NCI-H510A (cell line): ENCODE data around the gene IL32.
A peak's percentile ranks its signal among the peaks of the same experiment; 100 is the strongest.

Experiments used
- DNase-seq: peaks from one replicate; lab custom pipeline; 2025; lab: John Stamatoyannopoulos, UW

The IL32 gene, protein sequence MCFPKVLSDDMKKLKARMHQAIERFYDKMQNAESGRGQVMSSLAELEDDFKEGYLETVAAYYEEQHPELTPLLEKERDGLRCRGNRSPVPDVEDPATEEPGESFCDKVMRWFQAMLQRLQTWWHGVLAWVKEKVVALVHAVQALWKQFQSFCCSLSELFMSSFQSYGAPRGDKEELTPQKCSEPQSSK

DNA sequence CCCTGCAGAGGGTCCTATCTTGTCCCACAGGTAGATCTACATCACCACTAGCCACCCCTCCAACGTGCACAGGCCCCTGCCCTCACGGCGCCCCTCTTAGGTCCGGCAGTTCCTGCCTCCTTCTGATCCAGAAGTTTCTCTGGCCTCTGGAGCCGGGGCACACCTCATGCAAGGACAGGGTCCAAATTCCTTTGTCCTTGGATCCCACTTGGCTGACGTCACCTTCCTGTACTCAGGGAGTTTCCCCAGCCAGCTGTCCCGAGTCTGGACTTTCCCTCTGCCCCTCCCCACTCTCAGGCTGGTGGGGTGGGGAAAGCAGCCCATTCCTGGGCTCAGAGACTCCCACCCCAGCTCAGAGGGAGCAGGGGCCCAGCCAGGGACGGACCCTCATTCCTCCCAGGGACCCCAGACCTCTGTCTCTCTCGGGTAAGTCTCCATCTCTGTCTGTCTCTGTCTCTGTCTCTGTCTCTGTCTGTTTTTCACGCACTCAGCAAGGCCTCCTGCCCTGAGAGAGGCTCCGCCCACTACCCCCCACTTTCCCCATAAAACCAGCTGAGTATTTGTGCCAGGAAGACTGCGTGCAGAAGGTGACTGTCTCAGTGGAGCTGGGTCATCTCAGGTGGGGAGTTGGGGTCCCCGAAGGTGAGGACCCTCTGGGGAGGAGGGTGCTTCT, at the start of gene IL32:
IL32 (plus strand) TSS at position 572 of the 673 bp plus-strand sequence. CDS start 172 bp downstream, outside the sequence.
- no peak for DNase-seq

DNA sequence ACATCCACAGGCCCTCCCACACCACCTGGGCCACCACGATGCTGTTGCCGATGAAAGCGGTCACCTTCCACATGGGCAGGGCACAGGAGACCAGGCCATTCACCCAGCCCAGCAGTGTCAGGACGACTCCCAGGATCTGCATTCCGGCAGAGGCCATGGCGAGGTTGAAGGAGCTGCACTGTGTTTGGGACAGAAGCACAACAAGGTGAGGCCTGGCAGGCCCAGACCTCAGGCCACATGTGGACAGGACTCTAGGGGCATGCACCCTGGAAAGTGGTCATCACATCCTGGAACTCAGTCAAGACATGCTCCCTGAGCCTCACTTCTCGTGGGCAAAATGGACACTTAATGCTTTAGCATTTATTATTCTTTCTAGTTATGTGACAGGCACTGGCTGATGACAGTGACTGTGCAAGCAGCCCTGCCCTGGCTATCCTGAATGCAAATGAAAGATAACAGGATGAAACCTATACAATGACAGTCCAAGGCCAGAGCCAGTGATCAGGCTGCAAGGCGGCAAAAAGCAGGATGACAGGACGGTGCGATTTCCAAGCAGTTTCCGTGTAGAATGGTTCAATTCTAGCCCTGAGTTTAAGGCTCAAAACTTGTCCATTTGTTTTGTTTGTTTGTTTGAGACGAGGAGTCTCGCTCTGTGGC, 49.4 kb upstream of the IL32 start:
- no peak for DNase-seq

- DNase-seq = no peak
These were observed 48.1 kb upstream of the IL32 start for GRCh38 chr16:3017344-3017743.

GRCh38 chr16:3017794-3018506, 47.5 kb upstream of the IL32 start, which contains the start of gene CLDN6:
CLDN6 (minus strand) TSS chr16:3018183; CDS start chr16:3016021, 2,162 bp downstream.
- no peak for DNase-seq

- DNase-seq = no peak
These were observed 45.7 kb upstream of the IL32 start for GRCh38 chr16:3019594-3020246.

DNA sequence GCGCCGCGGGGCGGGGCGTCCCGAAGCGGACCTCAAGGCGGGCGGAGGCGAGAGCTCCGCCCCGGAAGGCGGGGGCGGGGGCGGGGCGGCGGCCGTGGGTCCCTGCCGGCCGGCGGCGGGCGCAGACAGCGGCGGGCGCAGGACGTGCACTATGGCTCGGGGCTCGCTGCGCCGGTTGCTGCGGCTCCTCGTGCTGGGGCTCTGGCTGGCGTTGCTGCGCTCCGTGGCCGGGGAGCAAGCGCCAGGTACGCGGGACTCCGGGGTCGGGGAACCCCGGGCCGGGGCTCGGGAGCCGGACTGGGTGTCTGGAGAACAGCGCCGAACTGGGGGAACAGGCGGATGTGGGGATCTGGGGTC, 45.2 kb upstream of the IL32 start, which contains the start of gene TNFRSF12A:
TNFRSF12A (plus strand) TSS at position 122 of the 357 bp plus-strand sequence; CDS start at position 152, 30 bp downstream.
- DNase-seq = no peak

GRCh38 chr16:3020604-3021448, 44.6 kb upstream of the IL32 start:
- no peak for DNase-seq

- no peak for DNase-seq
These were observed 43.8 kb upstream of the IL32 start for GRCh38 chr16:3021449-3022207.

- DNase-seq = no peak
These were observed 43.2 kb upstream of the IL32 start for GRCh38 chr16:3022208-3022683.

- no peak for DNase-seq
These were observed 42.6 kb upstream of the IL32 start for GRCh38 chr16:3022684-3023414.

- no peak for DNase-seq
These were observed 42.1 kb upstream of the IL32 start for GRCh38 chr16:3023415-3023668.

DNA sequence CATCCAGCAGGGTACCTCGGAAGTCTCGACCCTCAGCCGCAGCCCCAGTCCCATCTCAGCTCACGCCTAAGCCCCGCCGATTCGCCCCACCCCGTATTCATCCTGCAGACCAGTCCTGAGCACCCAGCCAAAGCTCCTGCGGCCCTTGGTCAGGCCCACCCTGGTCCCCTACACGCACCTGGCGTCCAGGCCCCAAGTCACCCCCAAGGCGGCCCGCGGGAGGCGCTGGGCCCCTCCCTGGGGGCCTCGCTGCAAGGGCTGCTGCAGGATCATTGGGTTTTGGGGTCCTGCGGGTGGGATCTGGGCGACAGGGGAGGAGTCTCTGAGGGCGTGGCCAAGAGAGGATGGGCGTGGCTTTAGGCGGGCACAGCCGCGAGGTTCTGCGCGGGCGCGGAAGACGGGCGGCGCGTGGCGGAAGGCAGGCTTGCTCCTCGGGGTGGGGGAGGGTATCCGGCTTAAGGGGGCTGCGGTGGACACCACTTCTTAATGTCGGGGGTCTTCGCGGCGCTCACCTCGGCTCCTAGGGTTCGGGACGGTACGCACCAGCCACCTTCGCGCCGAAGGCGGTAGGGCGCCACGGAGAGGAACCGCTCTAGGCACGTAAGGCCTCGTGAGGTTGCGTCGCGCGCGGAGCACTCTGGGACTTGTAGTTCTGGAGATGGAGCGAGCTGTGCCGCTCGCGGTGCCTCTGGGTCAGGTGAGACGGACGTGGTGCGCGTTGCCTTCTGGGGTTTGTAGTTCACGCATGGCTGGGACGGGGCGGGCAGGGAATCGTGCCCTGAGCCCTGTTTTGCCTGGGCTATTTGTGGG, 41.6 kb upstream of the IL32 start, which contains the start of the genes HCFC1R1 and THOC6:
HCFC1R1 (minus strand) TSS at position 274 of the 810 bp plus-strand sequence; CDS start at position 273, 1 bp downstream.
THOC6 (plus strand) TSS at position 367 of the 810 bp plus-strand sequence; CDS start at position 659, 292 bp downstream.
- DNase-seq = peak; percentile 87

DNA sequence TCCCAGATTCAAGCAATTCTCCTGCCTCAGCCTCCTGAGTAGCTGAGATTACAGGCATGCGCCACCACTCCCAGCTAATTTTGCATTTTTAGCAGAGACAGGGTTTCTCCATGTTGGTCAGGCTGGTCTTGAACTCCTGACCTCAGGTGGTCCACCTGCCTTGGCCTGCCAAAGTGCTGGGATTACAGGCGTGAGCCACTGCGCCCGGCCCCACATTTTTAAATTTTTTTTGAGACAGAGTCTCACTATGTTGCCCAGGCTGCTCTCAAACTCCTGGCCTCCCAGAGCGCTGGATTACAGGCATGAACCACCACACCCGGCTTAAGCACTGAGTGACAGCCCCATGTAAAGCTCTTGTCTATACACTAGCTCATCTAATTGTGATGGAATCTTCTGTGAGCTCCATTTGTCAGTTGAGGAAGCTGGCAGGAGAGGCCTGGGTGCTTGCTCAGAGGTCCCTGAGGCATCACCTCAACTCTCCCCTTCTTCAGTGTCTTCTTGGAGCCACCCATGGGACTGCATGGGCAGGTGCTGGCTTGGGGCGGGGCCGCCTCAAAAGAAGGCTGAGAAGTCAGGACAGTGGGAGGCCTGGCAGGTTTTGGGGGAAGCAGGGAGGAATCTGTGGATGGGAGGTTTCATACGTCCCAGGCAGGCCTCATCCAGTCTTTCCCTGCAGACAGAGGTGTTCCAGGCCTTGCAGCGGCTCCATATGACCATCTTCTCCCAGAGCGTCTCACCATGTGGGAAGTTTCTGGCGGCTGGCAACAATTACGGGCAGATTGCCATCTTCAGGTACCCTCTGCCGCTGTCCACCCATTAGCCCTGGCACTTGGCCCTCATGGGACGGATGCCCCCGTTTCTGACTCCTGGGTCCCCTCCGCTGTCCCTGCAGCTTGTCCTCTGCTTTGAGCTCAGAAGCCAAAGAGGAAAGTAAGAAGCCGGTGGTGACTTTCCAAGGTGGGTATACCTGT, 40.1 kb upstream of the IL32 start:
- no peak for DNase-seq

DNA sequence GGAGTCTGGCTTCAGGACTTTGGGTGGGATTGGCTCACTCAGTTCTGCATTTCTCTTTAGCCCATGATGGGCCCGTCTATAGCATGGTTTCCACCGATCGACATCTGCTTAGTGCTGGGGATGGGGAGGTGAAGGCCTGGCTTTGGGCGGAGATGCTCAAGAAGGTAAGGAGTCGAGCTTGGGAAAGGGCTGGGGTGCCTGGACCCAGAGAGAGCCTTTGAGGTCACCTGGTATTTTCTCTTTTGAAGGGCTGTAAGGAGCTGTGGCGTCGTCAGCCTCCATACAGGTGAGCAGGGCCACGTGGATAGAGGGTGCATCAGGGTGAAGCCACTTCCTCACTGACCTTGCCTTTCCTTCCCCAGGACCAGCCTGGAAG, 39.4 kb upstream of the IL32 start:
- DNase-seq = no peak

DNA sequence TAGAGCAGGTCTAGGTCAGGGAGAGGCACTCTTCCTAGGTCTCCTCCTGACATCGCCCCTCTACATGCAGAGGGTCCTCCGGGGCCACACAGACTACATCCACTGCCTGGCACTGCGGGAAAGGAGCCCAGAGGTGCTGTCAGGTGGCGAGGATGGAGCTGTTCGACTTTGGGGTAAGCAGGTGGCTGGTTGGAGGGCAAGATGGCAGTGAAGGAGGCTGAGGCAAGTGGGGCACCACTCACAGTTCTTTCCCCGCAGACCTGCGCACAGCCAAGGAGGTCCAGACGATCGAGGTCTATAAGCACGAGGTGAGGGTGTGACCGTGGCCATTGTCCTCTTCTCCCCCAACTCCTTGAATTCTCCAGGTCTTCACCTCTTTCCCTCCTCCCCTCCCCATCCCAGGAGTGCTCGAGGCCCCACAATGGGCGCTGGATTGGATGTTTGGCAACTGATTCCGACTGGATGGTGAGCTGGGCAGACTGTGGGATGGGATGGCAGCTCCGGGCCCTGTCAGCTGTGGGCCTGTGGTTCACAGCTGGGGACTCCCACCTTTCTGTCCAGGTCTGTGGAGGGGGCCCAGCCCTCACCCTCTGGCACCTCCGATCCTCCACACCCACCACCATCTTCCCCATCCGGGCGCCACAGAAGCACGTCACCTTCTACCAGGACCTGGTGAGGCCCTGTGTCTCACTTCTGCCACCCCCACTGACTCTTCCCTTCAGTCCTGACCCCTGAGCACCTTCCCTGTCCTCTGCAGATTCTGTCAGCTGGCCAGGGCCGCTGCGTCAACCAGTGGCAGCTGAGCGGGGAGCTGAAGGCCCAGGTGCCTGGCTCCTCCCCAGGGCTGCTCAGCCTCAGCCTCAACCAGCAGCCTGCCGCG, 38.6 kb upstream of the IL32 start:
- DNase-seq = no peak

DNA sequence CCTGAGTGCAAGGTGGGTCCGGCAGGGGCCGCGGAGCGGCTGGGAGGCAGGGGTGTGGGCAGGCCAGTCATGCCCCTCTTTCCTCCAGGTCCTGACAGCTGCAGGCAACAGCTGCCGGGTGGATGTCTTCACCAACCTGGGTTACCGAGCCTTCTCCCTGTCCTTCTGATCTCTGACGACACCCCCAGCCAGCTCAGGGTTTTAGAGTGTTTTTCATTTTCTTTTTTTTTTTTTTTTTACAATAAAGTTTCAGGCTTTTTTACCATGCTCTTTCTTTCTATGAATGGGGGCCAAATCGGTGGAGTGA, 38.0 kb upstream of the IL32 start:
- DNase-seq = no peak
